ENCODE measurements around the gene ZG16B. TPM values are rescaled to one million over a fixed set of nuclear protein-coding genes. Genes with fewer than 3 reads are reported as not detected.

ZG16B gene
- total and polyA plus RNA-seq, 8 donors: 0.27 to 1.4 (median 0.63) TPM

GRCh38 chr16:2840914-2841313 lies 10.8 kb downstream of the ZG16B start:
- ATAC-seq (no peak), DNase-seq (peak in 1 of 4 donors; percentile 43)
- Histone ChIP-seq H3K4me3 (no peak overlapping the region), H3K27me3 (peaks cover 0 to 6% of the 10 kb centered on the region in 2 donors), H3K27ac (no peak overlapping the region), H3K36me3 (no peaks in the 10 kb centered on the region), H3K9me3 (no peaks in the 10 kb centered on the region), H3K4me1 (peaks cover 6 to 18% of the 10 kb centered on the region in 2 donors)
- TF ChIP-seq CTCF (IDR thresholded peaks at IDR 0.05): no peak
- intact Hi-C loops (cut with DNase I): no loop called here

- Histone ChIP-seq H3K27me3 (peaks cover 0 to 6% of the 10 kb centered on the region in 2 donors), H3K9me3 (no peaks in the 10 kb centered on the region), H3K4me3 (peak overlapping the region in 1 of 2 donors; percentile 11), H3K27ac (peak overlapping the region; percentile 3 to 62), H3K36me3 (no peaks in the 10 kb centered on the region), H3K4me1 (peaks cover 6 to 18% of the 10 kb centered on the region in 2 donors)
- ATAC-seq (no peak), DNase-seq (peak in 1 of 4 donors; percentile 59)
- intact Hi-C loops (cut with DNase I): no loop called here
- no peak for TF ChIP-seq CTCF (IDR thresholded peaks at IDR 0.05)
Measured at GRCh38 chr16:2841606-2842339, 11.7 kb downstream of the ZG16B start.

- TF ChIP-seq CTCF (IDR thresholded peaks at IDR 0.05): peak; percentile 28 to 49
- Histone ChIP-seq H3K4me3 (peak overlapping the region in 1 of 2 donors; percentile 11), H3K36me3 (no peaks in the 10 kb centered on the region), H3K4me1 (peaks cover 6 to 18% of the 10 kb centered on the region in 2 donors), H3K9me3 (no peaks in the 10 kb centered on the region), H3K27me3 (peaks cover 0 to 6% of the 10 kb centered on the region in 2 donors), H3K27ac (peak overlapping the region; percentile 3 to 62)
- ATAC-seq (peak; percentile 50), DNase-seq (peak in 2 of 4 donors; percentile 51 to 82)
- intact Hi-C loops (cut with DNase I): no loop called here
Measured at GRCh38 chr16:2842340-2843000, 12.4 kb downstream of the ZG16B start.

- Histone ChIP-seq H3K27me3 (peaks cover 0 to 8% of the 10 kb centered on the region in 2 donors), H3K27ac (no peak overlapping the region), H3K4me1 (peaks cover 6 to 18% of the 10 kb centered on the region in 2 donors), H3K36me3 (no peaks in the 10 kb centered on the region), H3K9me3 (no peaks in the 10 kb centered on the region), H3K4me3 (no peak overlapping the region)
- no peak for TF ChIP-seq CTCF (IDR thresholded peaks at IDR 0.05)
- ATAC-seq: no peak
- intact Hi-C loops (cut with DNase I): no loop called here
- DNase-seq: peak in 1 of 4 donors; percentile 28
Measured at GRCh38 chr16:2843526-2843925, 13.4 kb downstream of the ZG16B start.

- Histone ChIP-seq H3K4me3 (no peak overlapping the region), H3K27ac (no peak overlapping the region), H3K36me3 (no peaks in the 10 kb centered on the region), H3K4me1 (peaks cover 6 to 18% of the 10 kb centered on the region in 2 donors), H3K9me3 (no peaks in the 10 kb centered on the region), H3K27me3 (peaks cover 0 to 14% of the 10 kb centered on the region in 2 donors)
- DNase-seq (no peak), ATAC-seq (no peak)
- intact Hi-C loops (cut with DNase I): no loop called here
- no peak for TF ChIP-seq CTCF (IDR thresholded peaks at IDR 0.05)
Measured at GRCh38 chr16:2845116-2845515, 15.0 kb downstream of the ZG16B start.
